ACHN (cell line): ENCODE results near the gene ITGA3.
"Not testable (repeated sequence)": the region's sequence is repeated elsewhere in the genome, so short reads cannot be mapped to it uniquely, and the experiment has no call there.

Experiments
- DNase-seq: peaks from one replicate; pipeline ENCODE4 v3.0.0-alpha.2; 2015
- in situ Hi-C: cut with HindIII; loops from 2 replicates; pipeline ENCODE4 v1.10.0; 2017; ENCODE audit warnings: low sequenced_read_pairs, low pct_ligation_motif_present, low pct_unique_long_range_greater_than_20kb

The ITGA3 gene

GRCh38 chr17:50033316-50033715 is 22.6 kb upstream of the ITGA3 start:
- in situ Hi-C loops = no loop called here
- no peak for DNase-seq

DNA sequence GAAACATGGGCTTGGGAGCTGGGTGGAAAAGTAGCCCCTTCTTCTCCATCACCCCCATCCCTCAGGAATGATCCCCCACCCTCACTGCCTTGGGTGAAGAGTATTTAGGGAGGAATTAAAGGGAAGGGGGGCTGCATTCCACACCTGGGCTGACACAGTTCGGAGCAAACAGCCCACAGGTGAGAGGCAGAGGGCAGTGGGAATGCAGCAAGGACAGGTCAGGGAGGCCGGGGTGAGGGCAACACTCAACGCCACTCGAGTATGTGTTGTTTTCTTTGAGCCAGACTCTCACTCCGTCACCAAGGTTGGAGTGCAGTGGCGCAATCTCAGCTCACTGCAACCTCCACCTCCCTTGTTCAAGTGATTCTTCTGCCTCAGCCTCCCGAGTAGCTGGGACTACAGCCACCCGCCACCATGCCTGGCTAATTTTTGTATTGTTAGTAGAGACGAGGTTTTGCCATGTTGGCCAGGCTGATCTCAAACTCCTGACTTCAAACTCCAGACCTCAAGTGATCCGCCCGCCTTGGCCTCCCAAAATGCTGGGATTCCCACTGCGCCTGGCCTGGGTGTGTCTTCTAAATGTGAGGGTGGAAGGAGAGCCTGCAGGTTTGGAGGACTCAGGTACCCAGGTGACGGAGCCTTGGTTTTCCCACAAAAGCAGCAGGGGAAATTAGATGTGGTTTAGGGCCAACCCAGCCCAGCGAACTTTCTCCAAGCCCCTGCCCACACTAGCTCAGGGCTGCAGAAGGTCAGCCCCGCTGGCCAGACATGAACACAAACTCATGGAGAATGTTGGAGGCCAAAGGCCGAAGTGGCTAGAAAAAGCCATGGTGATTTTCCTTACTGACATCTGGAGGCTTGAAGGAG is 21.2 kb upstream of the ITGA3 start:
- no peak for DNase-seq
- in situ Hi-C loops = no loop called here

DNA sequence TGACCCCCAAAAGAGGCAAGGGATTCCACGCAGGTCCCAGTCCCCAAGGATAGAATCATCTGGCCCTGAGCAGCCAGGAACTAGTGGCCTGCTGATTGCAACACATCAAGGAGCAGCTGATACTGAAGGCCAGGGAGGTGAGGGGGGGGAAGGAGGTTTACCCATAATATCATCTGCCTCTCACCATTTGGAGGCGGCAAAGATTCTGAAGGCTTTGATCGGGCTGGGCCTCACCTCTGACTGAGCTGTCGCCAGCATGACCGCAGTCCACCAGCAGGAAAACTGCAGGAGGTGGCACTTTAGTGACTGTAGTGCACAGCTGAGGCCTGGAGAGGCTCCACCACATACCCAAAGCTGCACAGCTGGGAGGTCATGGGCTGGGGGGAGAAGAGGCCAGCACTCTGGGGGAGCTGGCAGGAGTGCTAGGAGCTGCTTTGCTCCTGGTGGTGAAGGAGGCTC is 20.5 kb upstream of the ITGA3 start:
- DNase-seq = no peak
- in situ Hi-C loops = no loop called here

GRCh38 chr17:50035945-50036344 is 20.0 kb upstream of the ITGA3 start:
- in situ Hi-C loops = no loop called here
- no peak for DNase-seq

DNA sequence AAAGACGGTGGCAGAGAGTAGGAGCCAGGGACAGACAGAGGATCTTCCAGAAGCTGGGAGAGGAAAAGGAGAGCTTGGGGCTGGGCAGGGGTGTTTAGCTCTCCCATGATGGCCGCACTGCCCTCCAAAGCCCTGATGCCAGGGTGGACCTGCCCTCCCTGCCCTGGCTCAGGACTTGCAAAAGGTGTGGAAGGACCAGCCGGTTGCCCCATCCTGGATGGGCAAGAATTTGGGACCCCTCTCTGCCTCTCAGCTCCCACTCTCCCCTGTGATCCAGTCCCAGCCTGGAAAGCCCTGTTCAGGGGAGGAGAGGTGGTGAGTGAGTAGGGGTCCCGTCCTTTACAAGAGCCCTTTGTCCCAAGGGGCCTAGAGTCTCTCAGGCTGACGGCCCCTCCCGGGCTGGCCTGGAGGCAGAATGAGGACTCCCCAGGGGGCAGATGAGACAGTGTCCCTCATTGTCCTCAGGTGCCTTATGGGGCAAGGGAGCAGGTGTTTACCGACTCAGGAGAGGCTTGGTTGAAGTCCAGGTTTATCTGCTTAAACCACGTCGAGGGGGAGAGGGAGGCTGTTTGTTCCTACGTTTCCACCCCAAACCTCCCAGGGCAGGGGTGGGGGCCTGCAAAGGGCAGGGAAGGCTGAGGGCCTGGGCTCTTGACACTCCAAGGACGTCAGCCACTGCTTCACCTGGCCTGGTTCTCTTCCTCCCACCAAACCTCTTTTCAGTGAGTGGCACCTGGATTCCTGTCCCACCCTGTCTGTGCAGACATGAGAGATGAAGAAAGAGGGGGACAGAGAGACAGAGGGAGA is 19.3 kb upstream of the ITGA3 start:
- in situ Hi-C loops = no loop called here
- no peak for DNase-seq

DNA sequence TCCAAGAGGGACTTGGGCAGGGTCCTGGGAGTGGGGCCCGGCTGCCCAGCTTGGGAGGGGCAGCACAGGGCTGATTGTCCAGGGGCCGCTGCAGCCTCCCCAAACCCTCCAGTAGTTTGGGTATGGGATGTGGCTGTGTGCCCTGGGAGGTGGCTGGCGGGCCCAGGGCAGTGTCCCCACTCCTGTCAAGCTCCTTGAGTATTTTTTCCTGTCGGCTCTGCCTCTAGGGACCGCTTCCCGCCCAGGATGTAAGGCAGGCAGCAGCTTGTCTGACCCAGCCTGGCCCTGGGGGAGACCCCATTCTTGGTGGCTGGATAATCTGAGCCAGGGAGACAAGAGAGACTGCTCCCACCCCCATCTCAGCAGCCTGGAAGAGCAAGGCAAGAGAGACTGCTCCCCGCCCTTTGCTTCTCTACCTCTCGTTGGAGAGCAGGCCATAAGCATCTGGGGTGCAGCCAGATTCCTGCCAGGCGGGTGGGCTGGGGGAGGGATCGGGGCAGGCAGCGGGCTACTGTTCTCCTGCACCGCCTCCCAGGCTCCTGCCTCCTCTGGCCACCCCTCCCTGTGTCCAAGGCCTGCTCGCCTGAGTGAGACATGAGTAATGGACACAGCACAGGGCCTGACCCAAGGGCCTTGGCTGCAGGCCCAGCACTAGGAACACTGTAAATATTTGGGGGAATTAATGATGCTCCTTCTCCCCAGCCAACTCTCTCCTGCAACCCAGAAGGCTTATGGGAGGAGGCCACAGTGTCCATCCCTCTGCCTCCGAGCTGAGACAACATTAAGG is 18.4 kb upstream of the ITGA3 start:
- in situ Hi-C loops = no loop called here
- peak; percentile 90 for DNase-seq

DNA sequence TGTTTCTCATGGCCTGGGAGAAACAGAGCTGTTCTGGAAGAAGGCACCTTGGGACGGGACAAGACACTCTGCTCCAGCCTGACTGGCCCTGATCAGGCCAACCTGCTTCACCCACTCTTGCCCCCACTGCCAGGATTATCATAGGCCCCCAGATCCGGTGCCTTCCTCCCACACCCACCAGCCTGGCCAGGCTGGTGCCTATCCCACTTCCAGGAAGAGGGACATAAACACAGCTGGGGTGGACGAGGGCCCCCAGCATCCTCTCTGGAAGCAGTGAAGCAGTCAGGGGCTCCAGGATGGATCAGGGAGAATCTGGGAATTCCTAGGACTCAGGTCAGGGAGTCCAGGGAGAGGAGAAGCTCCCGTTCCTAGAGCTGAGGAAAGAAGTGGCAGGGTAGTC is 16.9 kb upstream of the ITGA3 start:
- in situ Hi-C loops = no loop called here

DNA sequence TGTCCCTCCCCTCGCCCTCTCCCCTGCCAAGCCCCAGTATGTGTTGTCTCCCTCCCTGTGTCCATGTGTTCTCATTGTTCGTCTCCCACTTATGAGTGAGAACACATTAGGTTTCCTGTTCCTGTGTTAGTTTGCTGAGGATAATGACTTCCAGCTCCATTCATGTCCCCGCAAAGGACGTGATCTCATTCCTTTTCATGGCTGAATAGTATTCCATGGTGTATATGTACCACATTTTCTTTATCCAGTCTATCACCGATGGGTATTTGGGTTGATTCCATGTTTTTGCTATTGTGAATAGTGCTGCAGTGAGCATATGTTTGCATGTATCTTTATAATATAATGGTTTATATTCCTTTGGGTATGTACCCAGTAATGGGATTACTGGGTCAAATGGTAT is 15.4 kb upstream of the ITGA3 start:
- in situ Hi-C loops, DNase-seq: not testable (repeated sequence)

More for the DNA sequence above, 16.9 kb upstream of the ITGA3 start:
- no peak for DNase-seq

- in situ Hi-C loops = no loop called here
- no peak for DNase-seq
These were observed 13.7 kb upstream of the ITGA3 start for GRCh38 chr17:50042211-50042610.

DNA sequence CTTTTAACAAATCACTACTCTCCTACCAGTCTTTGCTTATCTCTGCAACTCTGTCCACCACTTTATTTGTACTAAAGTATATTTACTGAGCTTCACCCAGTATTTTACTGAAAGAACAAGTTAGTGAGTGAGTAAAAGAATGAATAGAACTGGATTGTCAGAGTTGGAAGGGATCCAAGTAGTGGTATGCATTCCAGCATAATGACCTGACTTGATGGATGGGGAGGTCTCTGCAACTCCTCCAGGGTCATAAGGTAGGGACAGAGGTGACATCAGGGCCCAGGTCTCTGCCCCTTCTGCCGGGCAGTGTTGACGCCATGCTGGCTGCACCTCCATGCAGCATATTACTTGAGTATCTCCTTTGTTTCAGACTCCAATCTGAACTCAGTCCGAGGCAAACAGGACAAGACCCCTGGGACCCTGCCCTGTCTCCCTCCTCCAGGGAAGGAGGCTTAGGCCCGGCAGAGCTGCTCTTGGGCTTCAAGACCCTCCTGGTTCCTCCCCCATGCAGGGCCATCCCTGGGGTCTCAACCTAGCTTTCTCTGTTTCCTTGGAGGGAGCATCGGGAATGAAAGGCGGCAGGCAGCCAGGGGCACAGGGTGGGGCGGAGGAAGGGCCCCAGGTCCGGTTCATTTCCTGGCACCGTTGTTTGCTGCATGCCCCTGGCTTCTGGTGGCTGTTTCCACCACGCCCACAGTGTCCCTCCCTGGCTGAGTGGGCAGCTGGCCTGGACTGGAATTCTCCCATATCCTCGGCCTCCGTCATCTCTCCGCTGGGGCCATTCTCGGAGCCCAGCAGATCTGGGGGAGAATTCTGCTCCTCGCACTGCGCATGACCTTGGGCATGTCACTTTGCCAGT is 12.4 kb upstream of the ITGA3 start:
- DNase-seq = no peak
- in situ Hi-C loops = no loop called here

DNA sequence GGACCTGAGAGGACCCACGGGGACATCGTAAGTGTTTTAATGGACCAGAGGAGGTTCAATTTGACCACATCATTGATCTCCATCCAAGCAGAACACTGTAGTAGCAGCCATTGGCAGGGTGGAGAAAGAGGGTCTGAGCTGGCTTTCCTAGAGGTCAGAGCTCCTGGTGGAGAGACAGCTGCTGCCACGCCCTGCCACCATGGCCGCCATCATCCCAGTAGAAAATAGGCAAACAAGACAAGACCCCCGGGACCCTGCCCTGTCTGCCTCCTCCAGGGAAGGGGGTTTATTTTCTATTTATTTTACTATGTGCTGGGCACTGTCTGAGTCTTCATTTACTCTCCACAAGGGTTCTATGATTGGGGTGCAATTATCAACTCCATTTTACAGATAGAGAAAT is 11.4 kb upstream of the ITGA3 start:
- in situ Hi-C loops = no loop called here
- DNase-seq = no peak

GRCh38 chr17:50045154-50045553 is 10.8 kb upstream of the ITGA3 start:
- DNase-seq = no peak
- in situ Hi-C loops = no loop called here

DNA sequence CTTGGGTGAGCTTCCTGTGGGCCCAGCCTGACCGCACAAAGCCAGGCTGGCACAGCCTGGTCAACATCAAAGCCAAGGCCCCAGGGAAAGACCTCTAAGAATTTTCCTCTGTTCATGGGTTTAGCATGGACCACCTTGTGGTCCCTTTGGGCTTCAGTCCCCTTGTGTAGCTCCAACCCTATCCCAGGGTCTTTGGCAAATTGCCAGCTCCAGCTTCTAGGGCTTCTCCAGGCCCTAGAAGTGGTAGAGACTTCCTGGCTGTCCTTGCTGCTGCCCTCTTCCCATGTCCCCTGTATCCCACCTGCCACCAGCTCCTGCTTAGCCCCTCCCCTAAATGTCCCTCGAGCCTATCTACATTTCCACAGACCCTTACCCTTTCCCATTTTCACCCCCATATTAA is 9.7 kb upstream of the ITGA3 start:
- in situ Hi-C loops = no loop called here
- no peak for DNase-seq

DNA sequence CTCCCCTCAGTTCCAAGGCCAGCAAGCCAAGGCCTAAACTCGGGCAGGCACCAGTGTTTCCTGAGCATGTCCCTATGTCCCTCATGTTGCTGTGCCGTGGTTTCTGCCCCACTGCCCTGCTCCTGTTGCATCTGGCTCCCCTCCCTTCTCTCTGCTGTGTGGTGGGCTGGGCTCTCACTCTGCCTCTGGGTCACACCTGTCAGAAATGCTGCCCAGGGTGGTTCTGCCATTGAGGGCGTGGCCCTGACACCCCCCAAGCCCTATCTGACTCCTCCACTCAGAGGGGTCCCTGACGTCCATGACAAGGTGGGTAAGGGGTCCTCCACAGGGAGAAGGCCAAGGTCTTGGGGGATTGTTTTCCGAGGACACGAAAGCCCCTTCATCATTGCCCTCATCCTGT is 9.2 kb upstream of the ITGA3 start:
- in situ Hi-C loops = no loop called here
- no peak for DNase-seq

GRCh38 chr17:50047083-50047482 is 8.8 kb upstream of the ITGA3 start:
- in situ Hi-C loops = no loop called here
- no peak for DNase-seq

GRCh38 chr17:50047488-50048126 is 8.3 kb upstream of the ITGA3 start:
- in situ Hi-C loops = no loop called here
- DNase-seq = peak; percentile 96

- in situ Hi-C loops = no loop called here
These were observed 7.7 kb upstream of the ITGA3 start for GRCh38 chr17:50048146-50048720.

More at GRCh38 chr17:50048146-50048720, 7.7 kb upstream of the ITGA3 start:
- no peak for DNase-seq
